HepG2 (cell line): Measurements from ENCODE around the gene SQSTM1.

ENCODE experiments used
- CSRNP2 ChIP-seq: sonication (generic); formaldehyde crosslinking; conservative IDR thresholded peaks from 2 replicates; pipeline ENCODE4 v1.8.0; 2022; ENCODE audit warnings: low read depth, missing genetic modification reagents
- CTCF ChIP-seq: sonication (generic); formaldehyde crosslinking; IDR thresholded peaks from 2 replicates; pipeline ENCODE4 v1.5.0; 2020; ENCODE audit warnings: mild to moderate bottlenecking, missing genetic modification reagents, moderate library complexity
- NR2F1 ChIP-seq, 2 experiments: fragments of 450-650 bp in 1 of 2; formaldehyde crosslinking in 1 of 2; IDR thresholded peaks; 2 replicates each; pipeline versions ENCODE4 v1.5.0 to v1.6.1; 2016 to 2020; ENCODE audit warnings: mild to moderate bottlenecking in 1 of 2, missing compliant biosample characterization in 1 of 2, missing genetic modification reagents in 1 of 2, moderate library complexity in 1 of 2
- POGZ ChIP-seq: sonication (generic); formaldehyde crosslinking; IDR thresholded peaks from 2 replicates; pipeline ENCODE4 v1.4.0; 2020; ENCODE audit warnings: mild to moderate bottlenecking, missing genetic modification reagents
- ZNF138 ChIP-seq: sonication (generic); formaldehyde crosslinking; IDR thresholded peaks from 2 replicates; pipeline ENCODE4 v1.5.0; 2020; ENCODE audit warnings: mild to moderate bottlenecking, low read depth, missing genetic modification reagents
- ZNF530 ChIP-seq: sonication (generic); formaldehyde crosslinking; IDR thresholded peaks from 2 replicates; pipeline ENCODE4 v1.5.0; 2020; ENCODE audit warnings: low read depth, mild to moderate bottlenecking, missing genetic modification reagents

- no peak for TF ChIP-seq ZNF530 (CRISPR knock-in tag)
- TF ChIP-seq CTCF (CRISPR knock-in tag) = no peak
- TF ChIP-seq CSRNP2 (CRISPR knock-in tag) = no peak
- no peak for TF ChIP-seq ZNF138 (CRISPR knock-in tag)
- TF ChIP-seq POGZ (CRISPR knock-in tag) = no peak
- no peak for TF ChIP-seq NR2F1 (CRISPR knock-in tag; IDR thresholded peaks at IDR 0.05)
Observed at GRCh38 chr5:179874136-179874535, 53.4 kb downstream of the SQSTM1 start.
